ENCODE data around the gene WDCP.

Gene WDCP

DNA sequence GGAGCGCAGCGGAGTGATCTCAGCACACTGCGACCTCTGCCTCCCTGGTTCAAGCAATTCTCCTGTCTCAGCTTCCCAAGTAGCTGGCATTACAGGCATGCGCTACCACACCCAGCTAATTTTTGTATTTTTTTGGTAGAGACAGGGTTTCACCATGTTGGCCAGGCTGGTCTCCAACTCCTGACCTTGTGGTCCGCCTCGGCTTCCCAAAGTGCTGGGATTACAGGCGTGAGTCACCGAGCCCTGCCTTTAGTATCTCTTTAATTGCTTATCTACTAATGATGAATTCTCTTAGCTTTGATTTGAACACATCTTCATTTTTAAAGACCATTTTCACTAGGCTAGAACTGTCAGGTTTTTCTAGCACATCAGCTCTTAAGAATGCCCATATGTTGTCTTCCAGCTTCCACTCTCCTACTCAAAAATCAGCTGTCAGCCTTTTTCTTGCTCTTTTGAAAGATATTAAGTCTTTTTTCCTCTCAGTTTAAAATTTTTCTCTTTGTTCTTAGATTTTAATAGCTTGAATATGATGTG, 53.4 kb downstream of the WDCP start:
- DNase-seq (ENCODE audit: low spot score): no peak

DNA sequence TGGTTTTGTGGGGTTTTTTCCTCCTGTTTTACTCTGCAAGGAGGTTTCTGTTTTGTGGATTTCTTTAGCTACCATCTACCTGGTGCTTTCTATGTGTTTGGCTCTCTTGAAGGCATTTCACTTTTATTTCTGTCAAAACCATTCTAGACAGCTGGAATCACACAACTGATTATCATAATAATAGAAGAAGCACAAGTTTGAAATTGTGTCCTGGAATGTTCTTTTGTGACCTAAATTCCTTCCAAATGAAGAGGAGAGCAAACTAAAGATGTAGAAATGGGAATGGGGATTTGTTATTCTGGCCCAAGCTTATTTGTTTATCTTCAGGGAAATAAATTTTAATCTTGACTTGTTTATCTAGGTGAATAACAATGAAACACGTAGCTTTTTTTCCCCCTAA, 54.3 kb downstream of the WDCP start:
- no peak for DNase-seq (ENCODE audit: low spot score)

DNA sequence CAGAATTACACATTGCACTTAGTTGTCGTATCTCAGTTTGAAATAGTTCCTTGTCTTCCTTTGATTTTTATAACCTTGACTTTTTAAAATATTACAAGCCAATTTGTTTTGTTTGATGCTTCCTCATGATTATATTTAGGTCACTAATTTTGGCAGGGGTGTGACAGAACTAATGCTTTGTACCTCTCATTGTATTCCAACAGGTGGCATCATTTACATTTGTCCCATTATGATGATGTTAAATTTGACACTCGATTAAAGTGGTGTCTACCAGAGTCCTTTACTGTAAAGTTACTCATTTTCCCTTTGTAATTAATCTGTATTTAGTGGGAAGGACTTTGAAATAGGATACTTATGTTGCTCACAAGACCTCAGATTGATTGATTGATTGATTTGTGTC, 58.8 kb downstream of the WDCP start:
- DNase-seq (ENCODE audit: low spot score): peak; percentile 48

All from NAMALWA (cell line).